Pericardium fibroblast (primary cell): ENCODE measurements around the gene ISG15. TPM values are rescaled to one million over a fixed set of nuclear protein-coding genes. Genes with fewer than 3 reads are reported as not detected.

ENCODE experiments used
- total RNA-seq: library from RNA; depleted of rRNA; stranded (reverse); fragments of >200 nt; gene quantifications from 2 replicates; pipeline ENCODE4 v1.2.3, GENCODE V29; 2015

The ISG15 gene
- 51.2 and 63.2 TPM in 2 replicates for total RNA-seq

GRCh38 chr1:1013105-1013921, at the start of gene ISG15:
Gene ISG15, plus strand, starts transcription at chr1:1013497. Its CDS starts 77 bp downstream, at chr1:1013574.

GRCh38 chr1:966135-966703, 47.1 kb upstream of the ISG15 start, which contains the start of gene PLEKHN1:
Gene PLEKHN1, plus strand, starts transcription at chr1:966482. Its CDS starts 50 bp downstream, at chr1:966532.

DNA sequence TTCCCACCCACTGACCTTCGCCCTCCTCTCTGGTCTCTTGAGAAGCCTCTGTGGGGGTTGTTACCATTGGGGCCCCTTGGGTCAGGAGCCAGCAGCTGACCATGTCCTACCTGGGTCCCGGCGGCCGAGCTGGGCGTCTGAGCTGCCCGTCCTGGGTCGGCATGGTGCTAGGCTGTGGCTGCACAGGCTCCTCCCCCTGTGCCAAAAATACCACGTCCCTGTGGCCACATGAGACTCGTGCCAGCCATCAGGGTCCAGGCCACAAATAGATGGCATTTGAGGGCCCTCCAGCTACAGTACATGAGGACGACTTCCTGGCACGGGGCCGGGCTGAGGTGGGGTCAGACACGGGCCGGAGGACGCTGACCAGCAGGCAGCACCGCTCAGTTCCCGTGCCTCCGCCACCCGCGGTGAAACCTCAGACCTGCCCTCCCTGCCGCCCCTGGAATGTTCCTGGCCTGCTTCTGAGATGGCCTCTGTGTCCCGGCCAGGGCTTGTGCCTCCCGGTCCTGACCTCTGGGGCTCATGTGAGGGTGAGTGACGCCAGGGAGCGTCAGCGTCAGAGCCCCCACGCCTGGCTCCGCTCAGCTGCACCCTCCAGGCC, 31.2 kb upstream of the ISG15 start, which contains the start of gene PERM1:
PERM1 (minus strand) TSS at position 139 of the 604 bp plus-strand sequence. CDS start 1,064 bp downstream, outside the sequence.

GRCh38 chr1:999725-1000356, 13.5 kb upstream of the ISG15 start, which contains the start of gene HES4:
Gene HES4, minus strand, starts transcription at chr1:1000097. Its CDS starts 124 bp downstream, at chr1:999973.

DNA sequence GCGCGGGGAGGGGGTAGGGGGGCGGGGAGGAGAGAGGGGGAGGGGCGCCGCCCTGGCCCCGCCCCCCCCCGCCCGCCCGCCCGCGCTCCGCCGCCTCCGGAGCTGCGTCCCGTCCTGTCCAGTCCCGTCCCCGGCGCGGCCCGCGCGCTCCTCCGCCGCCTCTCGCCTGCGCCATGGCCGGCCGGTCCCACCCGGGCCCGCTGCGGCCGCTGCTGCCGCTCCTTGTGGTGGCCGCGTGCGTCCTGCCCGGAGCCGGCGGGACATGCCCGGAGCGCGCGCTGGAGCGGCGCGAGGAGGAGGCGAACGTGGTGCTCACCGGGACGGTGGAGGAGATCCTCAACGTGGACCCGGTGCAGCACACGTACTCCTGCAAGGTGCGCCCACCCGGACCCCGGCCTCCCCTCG, 6.7 kb downstream of the ISG15 start, which contains the start of gene AGRN:
AGRN (plus strand) TSS at position 121 of the 405 bp plus-strand sequence; CDS start at position 174, 53 bp downstream.

Other genes with a start within 250 kb of the ISG15 start
- 4.0 and 11.7 TPM in 2 replicates for gene SAMD11, start 89.6 kb upstream of the ISG15 start, total RNA-seq
- 42.0 and 48.3 TPM in 2 replicates for gene NOC2L, start 54.2 kb upstream of the ISG15 start, total RNA-seq
- gene KLHL17, start 52.9 kb upstream of the ISG15 start, total RNA-seq = 9.7 and 11.6 TPM in 2 replicates
- 0.12 TPM in 1 of 2 replicates, not detected in the other for gene PLEKHN1, start 47.0 kb upstream of the ISG15 start, total RNA-seq
- gene PERM1, start 31.4 kb upstream of the ISG15 start, total RNA-seq = not detected in 2 replicates
- 1.4 and 29.9 TPM in 2 replicates for gene HES4, start 13.4 kb upstream of the ISG15 start, total RNA-seq
- 49.1 and 67.4 TPM in 2 replicates for gene AGRN, start 6.6 kb downstream of the ISG15 start, total RNA-seq
- gene RNF223, start 60.8 kb downstream of the ISG15 start, total RNA-seq = not detected in 2 replicates
- gene C1orf159, start 102.6 kb downstream of the ISG15 start, total RNA-seq = 6.9 and 13.7 TPM in 2 replicates
- gene TTLL10, start 160.4 kb downstream of the ISG15 start, total RNA-seq = not detected in 2 replicates
- gene TNFRSF18, start 193.1 kb downstream of the ISG15 start, total RNA-seq = not detected in 2 replicates
- gene TNFRSF4, start 200.7 kb downstream of the ISG15 start, total RNA-seq = not detected in 2 replicates
- 162 and 228 TPM in 2 replicates for gene SDF4, start 218.5 kb downstream of the ISG15 start, total RNA-seq
- 34.2 and 34.5 TPM in 2 replicates for gene B3GALT6, start 218.7 kb downstream of the ISG15 start, total RNA-seq
- 0.26 and 3.9 TPM in 2 replicates for gene C1QTNF12, start 233.2 kb downstream of the ISG15 start, total RNA-seq